GM18861 (cell line): ENCODE measurements around the gene NASP.

ENCODE experiments used
- ATAC-seq: cut with Tn5 transposase; IDR thresholded peaks from one replicate; pipeline ENCODE4 v1.9.1; 2021; ENCODE audit not compliant: unreplicated experiment

The NASP gene

DNA sequence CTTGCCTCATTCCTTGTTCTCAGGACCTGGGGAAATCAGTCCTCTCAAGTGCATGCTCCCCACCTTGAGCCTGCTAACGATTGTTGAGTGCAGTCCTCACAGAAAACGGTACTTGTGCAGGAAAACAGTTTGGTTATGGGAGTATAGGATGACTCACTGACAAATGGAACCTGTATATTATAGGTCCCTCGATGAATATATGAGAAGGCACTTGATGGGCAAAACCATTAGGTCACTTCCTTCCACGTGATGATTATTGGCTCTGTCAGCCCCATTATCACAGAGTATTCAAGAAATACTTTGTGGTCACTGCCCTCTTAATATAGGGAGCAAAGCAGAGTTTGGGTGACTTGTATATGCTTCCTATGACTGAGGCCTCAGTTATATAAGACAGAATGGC is 33.8 kb downstream of the NASP start:
- no peak for ATAC-seq

DNA sequence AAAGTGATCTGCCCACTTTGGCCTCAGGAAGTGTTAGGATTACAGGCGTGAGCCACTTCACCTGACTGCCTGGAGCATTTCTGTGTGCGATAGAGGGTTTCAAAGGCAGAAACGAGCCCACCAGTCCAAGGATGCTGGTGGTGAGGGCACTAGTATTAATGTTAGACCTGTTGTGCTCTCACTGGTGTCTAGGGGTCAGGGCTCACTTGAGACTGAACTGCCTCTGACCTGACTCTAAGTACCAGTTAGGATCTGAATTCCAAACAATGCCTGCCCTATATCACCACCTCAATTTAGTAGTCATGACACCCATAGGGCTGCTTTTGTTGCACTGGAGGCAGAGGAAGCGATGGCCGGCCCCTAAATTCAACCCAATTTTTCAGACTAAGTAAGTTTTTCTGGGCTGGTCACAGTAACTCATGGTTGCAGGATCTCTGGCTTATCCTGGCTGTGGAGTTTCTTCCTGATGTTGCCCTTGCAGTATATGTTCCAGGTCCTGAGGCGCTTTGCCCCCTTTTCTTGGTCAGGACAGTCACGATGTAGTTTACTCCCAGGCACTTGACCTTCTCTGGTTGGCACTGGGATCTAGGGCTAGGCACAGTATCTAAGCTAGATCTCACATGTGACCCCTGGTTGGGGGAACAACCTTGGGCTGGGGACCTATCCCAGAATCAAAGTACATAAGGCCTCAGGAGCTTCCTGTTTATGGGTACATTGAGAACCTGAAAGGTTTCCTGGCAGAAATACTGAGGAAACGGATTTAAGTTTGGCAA is 35.5 kb downstream of the NASP start:
- ATAC-seq = no peak

DNA sequence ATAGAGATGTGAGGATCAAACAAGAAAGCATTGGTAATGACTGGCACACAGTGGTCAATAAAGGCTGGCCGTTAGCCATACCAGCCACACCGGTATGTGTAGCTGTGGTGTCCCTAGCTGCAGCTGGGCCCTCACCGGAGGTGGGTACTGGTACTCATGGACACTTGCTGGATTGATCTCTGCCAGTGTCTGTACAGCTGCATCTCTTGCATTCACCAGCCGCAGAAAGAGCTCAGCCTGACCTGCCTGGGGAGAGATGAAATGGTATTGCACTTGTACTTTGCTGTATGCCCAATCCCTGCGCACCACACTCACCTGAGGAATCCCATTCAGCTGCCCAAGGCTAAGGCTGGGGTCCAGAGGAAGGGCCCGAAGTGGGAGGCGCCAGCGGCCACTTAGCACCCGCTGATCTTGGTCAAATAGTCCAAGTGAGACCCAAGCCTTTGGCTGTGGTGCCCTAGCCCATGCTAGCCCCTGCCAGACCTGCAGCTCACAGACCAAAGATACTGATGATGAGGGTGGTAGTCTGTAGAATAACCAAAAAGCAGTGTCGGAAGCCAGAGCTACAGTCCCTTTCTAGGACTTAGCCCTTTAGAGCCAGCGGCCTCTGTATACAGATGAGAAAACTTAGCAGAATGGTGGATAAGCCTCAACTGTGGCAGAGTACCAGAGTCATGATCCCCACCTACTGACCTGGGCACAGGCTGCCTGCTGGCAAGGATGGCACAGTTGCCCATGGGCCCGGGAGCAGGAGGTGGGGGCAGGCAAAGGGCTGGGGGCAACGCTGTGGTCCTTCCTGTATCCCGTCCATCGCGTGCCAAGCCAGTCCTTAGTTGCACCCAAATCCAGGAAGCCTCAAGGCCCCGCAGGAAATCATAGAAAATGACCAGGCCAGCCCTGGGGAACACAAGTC is 37.0 kb downstream of the NASP start:
- no peak for ATAC-seq

DNA sequence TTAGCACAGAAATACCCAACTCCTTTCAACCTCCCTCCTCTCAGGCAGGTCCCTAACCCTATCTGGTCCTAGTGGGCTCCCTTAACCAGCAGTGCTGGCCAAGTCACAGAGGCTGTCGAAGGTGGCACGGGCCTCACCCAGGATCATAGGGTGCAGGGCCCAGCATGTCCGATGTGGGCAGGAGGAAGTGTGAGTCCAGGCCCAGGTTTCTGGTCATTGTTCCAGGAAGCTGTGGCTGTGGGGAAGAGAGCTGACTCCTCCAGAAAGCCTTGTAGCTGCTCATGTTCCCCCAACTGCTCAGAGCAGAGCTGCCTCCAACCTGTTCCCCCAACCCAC is 37.6 kb downstream of the NASP start:
- no peak for ATAC-seq

DNA sequence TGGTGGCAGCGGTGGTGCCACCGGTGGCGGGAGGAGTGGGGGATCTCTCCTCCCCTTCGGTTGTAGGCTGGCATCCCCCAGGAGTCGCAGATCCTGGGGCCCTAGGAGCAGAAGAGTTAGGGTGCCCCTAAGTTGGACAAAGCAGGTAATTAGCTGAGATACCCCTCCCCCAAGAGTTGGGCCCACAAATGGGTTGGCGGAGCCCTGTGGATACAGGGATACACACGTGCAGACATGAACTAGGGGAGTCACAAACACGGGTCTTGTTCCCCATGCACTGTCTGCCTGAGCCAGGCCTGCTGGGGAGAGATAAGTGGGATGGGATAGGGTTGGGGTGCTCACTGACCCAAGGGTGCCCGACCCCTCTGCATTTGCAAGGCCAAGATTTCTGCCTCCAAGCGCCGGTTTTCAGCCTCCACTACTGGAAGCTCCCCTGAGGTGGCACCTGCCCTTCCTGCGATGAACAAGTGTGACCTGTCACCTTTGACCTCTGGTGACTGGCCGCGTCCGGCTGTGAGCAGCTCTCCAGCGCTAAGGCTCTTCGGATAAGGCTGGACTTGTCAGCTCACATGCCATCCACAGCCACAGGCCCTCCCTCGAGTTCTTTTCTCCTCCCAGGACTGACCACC is 38.2 kb downstream of the NASP start:
- no peak for ATAC-seq

DNA sequence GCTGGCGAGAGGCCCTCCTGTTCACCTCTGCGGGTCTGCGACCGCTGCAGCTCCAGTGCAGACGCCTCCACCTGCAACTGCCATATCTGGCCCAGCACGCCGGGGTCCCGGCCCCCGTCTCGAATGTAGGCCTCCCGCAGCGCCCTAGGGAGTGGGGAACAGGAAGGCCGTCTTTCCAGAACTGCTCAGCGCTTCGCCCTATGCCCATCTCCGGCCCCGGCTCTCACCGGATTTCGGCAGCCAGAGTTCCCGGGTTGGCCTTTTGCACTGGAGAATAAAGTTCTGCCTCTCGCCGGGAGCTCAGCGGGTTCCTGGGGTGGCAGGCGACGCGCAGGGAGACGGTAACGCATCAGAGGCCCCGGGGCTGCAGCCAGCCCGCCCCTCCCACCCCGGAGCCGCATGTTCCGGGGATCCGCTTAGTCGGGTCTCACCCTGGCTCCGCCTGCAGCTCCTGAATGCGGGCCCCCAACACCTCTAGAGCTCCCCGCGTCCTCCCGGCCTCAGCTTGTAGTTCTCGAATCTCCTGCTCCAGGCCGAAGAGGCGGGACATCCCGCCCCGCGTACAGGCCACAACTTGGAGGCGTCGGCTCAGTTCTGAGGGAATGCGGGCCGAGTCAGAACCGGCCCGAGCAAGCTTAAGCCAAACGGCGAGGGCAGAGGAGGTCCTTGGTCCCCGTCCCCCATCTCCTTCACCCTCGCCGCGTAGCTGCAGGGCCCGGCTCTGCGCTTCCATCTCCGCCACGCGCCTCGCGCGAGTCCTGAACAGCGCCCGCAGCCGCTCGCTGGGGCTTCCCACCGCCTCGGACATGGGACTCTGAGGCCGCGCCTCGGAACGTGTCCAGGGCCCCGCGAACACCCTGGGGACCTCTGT is 38.9 kb downstream of the NASP start:
- no peak for ATAC-seq

DNA sequence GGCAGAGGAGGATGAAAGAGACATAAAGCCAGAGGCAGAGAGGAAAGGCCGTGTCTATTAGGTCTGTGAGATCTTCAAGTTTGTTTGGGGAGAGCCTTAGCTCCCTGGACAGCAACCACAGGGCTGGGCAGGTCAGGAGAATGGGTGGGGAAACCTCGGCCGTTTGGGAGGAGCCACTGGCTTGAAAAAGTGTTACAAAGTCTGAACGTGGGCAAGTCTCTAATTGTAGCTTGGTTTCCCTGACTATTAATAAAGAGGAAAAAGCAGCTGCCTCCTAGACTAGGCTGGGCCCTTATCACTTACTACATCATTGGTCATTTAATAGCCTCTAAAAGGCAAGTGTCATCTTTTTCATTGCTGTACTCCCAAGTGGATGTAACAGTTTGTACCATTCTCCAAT is 40.1 kb downstream of the NASP start, which contains the start of gene CCDC17:
Gene CCDC17, minus strand, starts transcription at position 83 of the 400 bp plus-strand sequence. CDS start 145 bp downstream, outside the sequence.
- no peak for ATAC-seq

DNA sequence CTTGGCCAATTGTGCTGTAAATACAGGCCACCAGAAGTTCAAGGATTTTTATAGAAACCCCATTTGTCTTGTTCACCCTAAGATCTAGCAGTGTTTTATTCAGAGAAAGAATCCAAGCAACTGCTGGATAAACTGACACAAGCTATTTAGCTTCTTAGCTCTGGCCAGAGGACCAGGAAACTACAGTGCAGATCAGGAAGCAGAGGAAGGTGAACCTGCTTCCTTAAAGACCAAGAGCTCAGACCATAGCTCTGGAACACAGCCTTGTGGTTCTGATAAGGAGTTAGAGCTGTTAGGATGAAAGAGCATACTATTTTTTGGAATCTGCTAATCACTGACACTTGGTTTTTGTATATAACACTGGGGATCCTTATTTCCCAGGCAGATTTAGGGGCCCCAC is 45.2 kb downstream of the NASP start:
- no peak for ATAC-seq

DNA sequence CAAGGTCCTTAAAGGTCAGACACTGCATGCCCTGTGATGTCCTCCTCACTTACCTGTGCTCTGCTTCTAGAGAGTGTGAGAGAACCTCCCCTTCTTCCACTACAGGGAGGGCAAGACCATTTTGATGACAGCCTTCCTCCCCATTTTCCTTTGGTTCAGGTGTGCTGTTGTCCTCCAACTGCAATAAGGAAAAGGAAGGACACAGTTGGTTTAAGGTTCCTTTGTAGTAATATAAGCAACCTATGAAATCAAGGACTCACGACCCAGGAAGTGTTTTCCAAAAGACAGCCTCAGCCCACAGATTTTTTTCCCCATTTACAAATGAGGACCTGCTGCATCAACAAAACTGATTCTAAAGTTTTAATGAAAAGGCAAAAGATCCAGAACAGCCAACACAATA is 46.6 kb downstream of the NASP start:
- ATAC-seq = no peak

DNA sequence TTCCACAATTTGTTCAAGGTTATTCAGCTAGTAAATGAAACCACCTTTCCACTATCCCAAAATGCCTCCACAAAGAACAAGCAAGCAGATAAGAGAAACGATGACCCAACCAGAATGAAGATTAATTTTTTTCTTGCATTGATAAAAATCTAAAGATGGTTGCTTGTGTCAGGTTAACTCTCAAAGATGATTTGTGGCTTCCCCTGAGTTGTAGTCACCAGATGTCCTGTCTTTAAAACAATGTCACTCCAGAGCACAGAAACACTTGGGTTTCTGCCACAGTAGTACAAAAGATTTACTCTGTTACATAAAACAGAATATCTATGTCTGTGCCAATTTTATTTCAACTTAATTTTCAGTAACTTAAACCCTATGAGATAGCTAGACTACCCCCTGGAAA is 51.4 kb downstream of the NASP start:
- ATAC-seq = no peak

DNA sequence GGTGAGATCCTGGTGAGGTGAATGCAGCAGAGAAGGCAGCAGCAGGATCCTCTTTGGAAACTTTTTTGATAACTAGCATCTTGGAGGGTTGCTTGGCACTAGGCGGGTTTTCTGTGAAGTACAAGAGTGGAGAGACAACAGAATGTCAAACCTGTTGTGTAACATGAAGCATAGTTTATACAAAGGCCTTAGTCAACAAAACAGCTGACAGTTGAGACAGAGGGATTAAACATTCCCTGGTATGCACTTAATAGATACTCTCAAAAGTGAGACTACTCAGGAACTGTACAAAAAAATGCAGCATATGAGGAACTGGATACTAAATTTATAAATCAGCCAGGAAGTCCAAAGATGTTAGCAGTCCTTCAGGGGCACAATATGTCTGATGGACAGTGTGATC is 56.5 kb downstream of the NASP start:
- no peak for ATAC-seq

DNA sequence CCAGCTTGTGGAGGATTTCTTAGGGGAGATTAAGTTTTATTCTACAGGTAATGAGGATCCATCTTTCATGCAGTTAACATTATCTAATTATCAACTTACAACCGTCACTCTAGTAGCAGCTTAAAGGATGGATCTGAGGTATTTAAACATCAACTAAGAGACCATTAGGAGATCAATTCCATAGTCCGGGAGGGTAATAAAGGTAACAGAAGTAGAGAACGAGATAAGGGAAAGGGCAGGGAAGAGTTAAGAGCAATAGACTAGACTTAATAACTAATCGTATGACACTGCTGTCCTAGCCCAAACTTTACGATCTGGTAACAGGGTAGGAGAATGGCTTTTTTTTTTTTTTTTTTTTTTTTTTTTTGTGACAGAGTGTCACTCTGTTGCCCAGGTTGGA is 59.5 kb downstream of the NASP start:
- no peak for ATAC-seq

DNA sequence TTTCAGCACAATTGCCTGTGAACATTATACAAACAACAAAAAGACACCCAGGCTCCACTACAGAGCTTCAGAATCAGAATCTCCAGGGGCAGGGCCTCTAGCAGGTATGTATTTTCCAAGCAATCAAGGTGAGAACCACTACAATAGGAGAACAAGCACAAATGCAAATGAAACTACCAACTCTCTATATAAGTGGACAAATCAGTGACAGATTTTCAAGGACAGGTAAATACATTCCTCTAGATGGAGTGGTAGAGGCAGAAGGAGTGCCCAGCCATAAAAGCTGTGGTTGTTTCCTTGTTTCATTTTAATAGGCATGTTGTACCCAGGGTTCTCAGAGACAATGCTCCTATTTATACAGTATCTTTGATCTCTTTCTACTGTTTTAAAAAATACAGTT is 60.1 kb downstream of the NASP start:
- no peak for ATAC-seq

DNA sequence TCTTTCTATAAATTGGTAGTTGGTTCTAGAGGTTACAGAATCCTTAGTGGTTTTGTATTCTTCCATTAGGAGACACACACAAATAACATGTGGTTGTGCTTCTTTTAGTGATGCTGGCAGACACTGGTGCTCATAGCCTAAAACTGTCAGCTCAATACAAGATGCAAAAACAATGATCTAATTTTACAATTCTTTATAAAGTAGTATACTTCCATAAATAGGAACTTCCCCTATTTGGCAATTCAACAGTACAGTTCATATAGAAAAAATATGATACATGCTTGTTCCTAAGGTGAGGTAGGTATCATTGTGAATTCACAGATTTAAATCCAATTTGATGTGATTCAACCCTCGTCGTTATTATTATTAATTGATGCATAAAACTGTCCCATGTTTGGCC is 60.8 kb downstream of the NASP start:
- ATAC-seq = no peak

DNA sequence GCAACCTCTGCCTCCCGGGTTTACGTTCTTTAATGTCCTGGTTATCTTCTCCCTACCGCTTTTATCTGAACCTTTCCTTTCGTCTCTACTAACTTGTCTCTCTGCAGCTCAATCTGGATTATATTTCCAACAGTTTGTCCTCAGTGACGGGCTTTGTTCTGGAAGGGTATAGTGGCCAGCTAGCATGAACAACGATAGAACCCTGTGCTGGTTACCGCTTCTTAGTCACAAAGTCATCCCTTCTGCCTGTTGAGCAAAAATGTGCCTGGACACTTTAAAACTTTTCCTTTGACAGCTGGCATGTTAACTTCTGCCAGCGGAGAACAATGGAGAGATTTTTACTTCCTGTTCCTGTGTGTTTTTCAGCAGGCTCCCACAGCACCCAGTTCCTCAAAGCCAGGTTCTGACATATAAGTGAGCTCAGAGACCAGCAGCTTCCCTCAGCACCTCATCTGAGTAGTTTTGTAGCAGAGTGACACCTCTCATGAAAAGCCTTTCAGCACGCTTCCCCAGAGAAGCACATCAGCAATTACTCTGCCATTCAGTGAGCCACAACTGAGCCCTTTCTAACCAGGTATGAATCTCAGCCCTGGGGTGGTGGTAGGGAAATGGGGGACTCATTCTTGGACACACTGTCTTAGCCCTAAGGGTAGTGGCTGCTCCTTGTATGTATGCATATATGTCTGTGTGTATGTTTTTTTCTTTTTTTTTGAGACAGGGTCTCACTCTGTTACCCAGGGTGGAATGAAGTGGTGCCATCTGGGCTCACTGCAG is 63.6 kb downstream of the NASP start:
- no peak for ATAC-seq

DNA sequence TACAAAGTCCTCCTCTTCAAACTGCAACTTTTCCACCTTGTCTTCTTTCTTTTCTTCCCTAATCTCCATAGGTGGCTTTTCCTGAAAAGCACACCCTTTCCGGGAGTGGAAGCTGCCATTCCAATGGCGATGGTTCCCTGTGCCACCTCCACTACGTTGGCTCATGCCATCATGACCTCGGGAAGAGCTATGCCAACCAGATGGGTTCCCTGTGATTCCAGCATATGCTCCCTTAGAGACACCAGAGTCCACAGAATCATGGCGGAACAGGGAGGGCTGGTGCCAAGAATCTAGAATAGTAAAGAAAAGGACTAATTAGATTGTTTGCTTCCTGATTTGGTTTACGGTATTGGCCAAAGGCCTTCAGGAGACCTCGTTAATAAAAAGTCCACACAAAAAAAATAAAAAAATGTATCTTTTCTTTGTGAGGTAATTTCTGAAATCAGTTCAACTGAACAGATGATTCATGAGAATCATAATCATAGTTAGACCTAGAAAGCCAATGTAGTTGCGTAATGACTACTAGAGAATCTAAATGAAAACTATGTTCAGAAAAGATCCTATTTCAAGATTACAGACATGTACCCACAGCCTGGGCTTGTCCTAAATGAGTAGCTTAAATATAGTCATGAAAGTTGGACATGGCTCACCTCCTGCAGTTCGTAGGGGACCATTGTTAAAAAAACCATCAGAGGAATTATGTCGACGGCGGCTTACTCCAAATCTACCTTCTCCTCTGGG is 70.9 kb downstream of the NASP start:
- no peak for ATAC-seq

DNA sequence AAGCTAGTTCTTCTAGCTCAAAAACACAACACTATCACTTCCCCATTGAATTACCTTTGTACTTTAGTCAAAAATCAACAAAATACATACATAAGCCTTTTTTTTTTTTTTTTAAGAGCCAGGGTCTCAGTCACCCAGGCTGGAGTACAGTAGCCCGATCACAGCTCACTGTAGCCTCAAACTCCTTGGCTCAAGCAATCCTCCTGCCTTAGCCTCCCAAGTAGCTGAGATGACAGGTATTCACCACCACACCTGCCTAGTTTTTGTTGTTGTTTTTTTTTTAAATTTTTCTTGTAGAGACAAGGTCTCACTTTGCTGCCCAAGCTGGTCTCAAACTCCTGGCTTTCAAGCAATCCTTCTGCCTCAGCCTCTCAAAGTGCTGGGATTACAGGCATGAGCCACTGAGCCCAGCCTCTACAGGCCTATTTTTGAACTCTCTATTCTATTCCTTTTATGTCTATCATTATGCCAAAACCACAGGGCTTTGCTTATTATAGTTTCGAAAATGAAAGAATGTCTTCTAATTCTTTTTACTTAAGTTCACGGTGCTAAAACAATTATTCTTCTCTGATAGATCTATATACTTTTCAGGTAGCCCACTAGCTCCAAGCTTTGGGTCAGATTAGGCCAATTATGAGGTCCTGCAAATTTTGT is 72.9 kb downstream of the NASP start:
- ATAC-seq = no peak

DNA sequence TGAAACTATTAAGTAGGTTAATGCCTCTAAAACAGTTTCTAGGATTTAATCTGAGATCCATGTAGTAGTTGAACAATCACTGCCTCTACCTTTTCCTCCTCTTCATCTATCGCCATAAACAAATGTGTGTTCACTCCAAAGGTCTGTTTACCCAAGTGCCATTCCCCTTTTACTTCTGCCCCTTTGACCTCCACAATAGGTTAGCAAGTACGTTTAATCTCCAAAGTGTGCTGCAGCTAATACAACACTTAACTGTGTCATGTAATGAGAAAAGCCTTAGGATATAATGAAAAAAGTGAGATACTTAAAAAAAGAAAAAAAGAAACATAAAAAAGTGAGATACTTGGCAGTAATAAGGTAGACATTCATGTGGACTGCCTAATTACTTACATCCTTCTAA is 74.3 kb downstream of the NASP start:
- no peak for ATAC-seq

DNA sequence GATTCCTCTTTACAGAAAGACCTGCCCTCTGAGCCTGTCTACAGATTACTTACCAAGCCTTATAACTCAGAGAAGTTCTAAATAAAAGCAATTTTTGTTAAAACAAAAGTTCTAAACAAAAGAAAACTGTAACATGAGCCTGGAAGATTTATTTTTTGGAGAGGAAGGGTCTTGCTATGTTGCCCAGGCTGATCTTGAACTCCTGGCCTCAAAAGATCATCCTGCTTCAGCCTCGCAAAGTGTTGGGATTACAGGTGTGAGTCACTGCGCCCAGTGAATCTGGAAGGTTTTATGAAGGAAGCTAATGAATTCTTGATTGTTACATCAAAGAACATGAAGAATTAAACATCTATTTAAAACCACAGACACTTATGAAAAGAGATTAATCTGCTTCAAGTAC is 75.4 kb downstream of the NASP start:
- no peak for ATAC-seq
